Colonic mucosa (tissue), 4 donors: Measurements from ENCODE around the gene RPEL1. TPM values are rescaled to one million over a fixed set of nuclear protein-coding genes. Genes with fewer than 3 reads are reported as not detected.

Experiments
- DNase-seq: peaks from one replicate; pipeline ENCODE4 v3.0.0-alpha.2; 2020
- H3K27ac ChIP-seq: fragments of 200-600 bp; one replicate; pipeline ENCODE4 v1.8.0; 2021
- H3K27me3 ChIP-seq: fragments of 200-600 bp; one replicate; pipeline ENCODE4 v1.8.0; 2021
- H3K36me3 ChIP-seq: fragments of 200-600 bp; one replicate; pipeline ENCODE4 v1.8.0; 2021
- H3K4me1 ChIP-seq: fragments of 200-600 bp; one replicate; pipeline ENCODE4 v1.8.0; 2021; ENCODE audit warnings: mild to moderate bottlenecking
- H3K4me3 ChIP-seq: fragments of 200-600 bp; one replicate; pipeline ENCODE4 v1.8.0; 2021
- H3K9ac ChIP-seq, 2 donors: one replicate each; pipeline ENCODE4 v1.7.0; 2013; ENCODE audit warnings: control low read depth in 2 of 2, low read depth in 2 of 2, low read length in 2 of 2
- H3K9me3 ChIP-seq: fragments of 200-600 bp; one replicate; pipeline ENCODE4 v1.8.0; 2021
- CTCF ChIP-seq: fragments of 200-600 bp; IDR thresholded peaks from one replicate; pipeline ENCODE4 v1.8.0; 2022; ENCODE audit warnings: antibody characterized with exemption, mild to moderate bottlenecking
- intact Hi-C: fragments of 100-400 bp; cut with DNase I; formaldehyde crosslinking; loops from one replicate; pipeline ENCODE4 v1.14.1; 2022
- total RNA-seq, 2 donors: library from RNA; stranded (reverse); fragmentation: NEBNext Ultra II Directional in 1 of 2; extraction: Animal tissue kit (Norgen Biotek cat#: 25700) in 1 of 2; gene quantifications; one replicate each; pipeline ENCODE4 v1.2.1, GENCODE V29; 2021
- donor health status: healthy.
- donor health status: DM: no; HTN: no; CAD: no.
- donor health status: DM: no; HTN: no; CAD: no.

The RPEL1 gene
- total RNA-seq, 2 donors from 2014 or later: not detected

GRCh38 chr10:103232131-103232673, 13.5 kb upstream of the RPEL1 start:
- no peak for TF ChIP-seq CTCF
- Histone ChIP-seq H3K4me1 (no peaks in the 10 kb centered on the region), H3K9me3 (no peaks in the 10 kb centered on the region), H3K4me3 (no peak overlapping the region), H3K27ac (peak overlapping the region; percentile 29), H3K36me3 (no peaks in the 10 kb centered on the region), H3K9ac (no peak overlapping the region), H3K27me3 (no peaks in the 10 kb centered on the region)
- intact Hi-C loops: no loop called here
- DNase-seq: no peak

- Histone ChIP-seq H3K27me3 (no peaks in the 10 kb centered on the region), H3K4me1 (no peaks in the 10 kb centered on the region), H3K9ac (no peak overlapping the region), H3K9me3 (no peaks in the 10 kb centered on the region), H3K4me3 (no peak overlapping the region), H3K27ac (peak overlapping the region; percentile 29), H3K36me3 (no peaks in the 10 kb centered on the region)
- intact Hi-C loops: no loop called here
- TF ChIP-seq CTCF: no peak
- DNase-seq: no peak
Observed at GRCh38 chr10:103232772-103233488, 12.8 kb upstream of the RPEL1 start.

GRCh38 chr10:103235775-103236174, 9.9 kb upstream of the RPEL1 start:
- no peak overlapping the region for H3K9ac ChIP-seq
- H3K36me3 ChIP-seq: no peaks in the 10 kb centered on the region
- H3K9me3 ChIP-seq: no peaks in the 10 kb centered on the region
- intact Hi-C loops: no loop called here
- DNase-seq: no peak
- no peaks in the 10 kb centered on the region for H3K27me3 ChIP-seq
- H3K4me3 ChIP-seq: no peak overlapping the region
- H3K4me1 ChIP-seq: peaks cover 9% of the 10 kb centered on the region
- H3K27ac ChIP-seq: no peak overlapping the region
- no peak for TF ChIP-seq CTCF

GRCh38 chr10:103238506-103239252, 7.0 kb upstream of the RPEL1 start:
- H3K27me3 ChIP-seq: no peaks in the 10 kb centered on the region
- TF ChIP-seq CTCF: no peak
- no peaks in the 10 kb centered on the region for H3K9me3 ChIP-seq
- peak overlapping the region in 1 of 2 donors; percentile 66 for H3K9ac ChIP-seq
- peak overlapping the region; percentile 88 for H3K27ac ChIP-seq
- intact Hi-C loops: no loop called here
- no peaks in the 10 kb centered on the region for H3K36me3 ChIP-seq
- no peak overlapping the region for H3K4me3 ChIP-seq
- DNase-seq: peak; percentile 82
- H3K4me1 ChIP-seq: peaks cover 14% of the 10 kb centered on the region

GRCh38 chr10:103241262-103242011, 4.2 kb upstream of the RPEL1 start:
- TF ChIP-seq CTCF: no peak
- intact Hi-C loops: loop anchor here (10.0 kb wide), 1 partner anchor 147 kb away; no protein-coding TSS in a partner anchor
- DNase-seq: peak; percentile 94
- peak overlapping the region in 1 of 2 donors; percentile 76 for H3K9ac ChIP-seq
- no peaks in the 10 kb centered on the region for H3K36me3 ChIP-seq
- peak overlapping the region; percentile 88 for H3K27ac ChIP-seq
- H3K4me1 ChIP-seq: peaks cover 14% of the 10 kb centered on the region
- no peak overlapping the region for H3K4me3 ChIP-seq
- no peaks in the 10 kb centered on the region for H3K27me3 ChIP-seq
- H3K9me3 ChIP-seq: no peaks in the 10 kb centered on the region
